Thyroid gland (tissue), 4 donors: ENCODE results near the gene IL4I1. TPM values are rescaled to one million over a fixed set of nuclear protein-coding genes. Genes with fewer than 3 reads are reported as not detected.

Experiments
- DNase-seq, 2 donors: peaks; one replicate each; pipeline ENCODE4 v3.0.0-alpha.2; 2019
- H3K27ac ChIP-seq, 3 donors: fragments of 200-600 bp; sonication (generic); 1 replicate in 2 of 3; 2 replicates in 1 of 3; pipeline ENCODE4 v1.5.1; 2016 to 2019; ENCODE audit warnings: mild to moderate bottlenecking in 1 of 3, moderate library complexity in 1 of 3
- H3K27me3 ChIP-seq: fragments of 200-600 bp; sonication (generic); one replicate; pipeline ENCODE4 v1.5.1; 2019
- H3K36me3 ChIP-seq, 2 donors: fragments of 200-600 bp; sonication (generic); one replicate each; pipeline ENCODE4 v1.5.1; 2016 to 2019
- H3K4me1 ChIP-seq, 2 donors: fragments of 200-600 bp; sonication (generic); one replicate each; pipeline ENCODE4 v1.5.1; 2017 to 2019
- H3K4me3 ChIP-seq, 3 donors: fragments of 200-600 bp; sonication (generic); replicated peaks in 1 of 3; 1 replicate in 2 of 3; 2 replicates in 1 of 3; pipeline ENCODE4 v1.5.1; 2016; ENCODE audit warnings: mild to moderate bottlenecking in 1 of 3
- H3K9me3 ChIP-seq: fragments of 200-600 bp; sonication (generic); one replicate; pipeline ENCODE4 v1.5.1; 2017
- POLR2A ChIP-seq, 2 donors: fragments of 450-650 bp; IDR thresholded peaks; one replicate each; pipeline ENCODE4 v1.6.1; 2017; ENCODE audit warnings: antibody characterized with exemption in 2 of 2, mild to moderate bottlenecking in 2 of 2, moderate library complexity in 1 of 2
- WGBS, 2 donors: methylation state at CpG; one replicate each; pipeline ENCODE4 v1.1.5; 2017; 5-methylcytosine and 5-hydroxymethylcytosine counted together
- intact Hi-C: fragments of 100-400 bp; cut with DNase I; formaldehyde crosslinking; loops from one replicate; pipeline ENCODE4 v1.15.1; 2023
- total RNA-seq, 4 donors: library from RNA; depleted of rRNA; stranded (reverse); fragments of >200 nt; gene quantifications; one replicate each; pipeline ENCODE4 v1.2.3, GENCODE V29; 2016
- TF ChIP-seq, protein P1 (sequence below), 6 experiments: fragments of 200-600 bp in 3 of 6; fragments of 450-650 bp in 3 of 6; sonication (generic) in 3 of 6; IDR thresholded peaks; one replicate each; pipeline ENCODE4 v1.5.1; 2016 to 2019; ENCODE audit warnings: antibody characterized with exemption in 6 of 6, mild to moderate bottlenecking in 2 of 6, inconsistent platforms in 1 of 6, moderate library complexity in 1 of 6

The IL4I1 gene
- total RNA-seq, 4 donors from 2014 or later = 0.83 TPM; not detected in 3

DNA sequence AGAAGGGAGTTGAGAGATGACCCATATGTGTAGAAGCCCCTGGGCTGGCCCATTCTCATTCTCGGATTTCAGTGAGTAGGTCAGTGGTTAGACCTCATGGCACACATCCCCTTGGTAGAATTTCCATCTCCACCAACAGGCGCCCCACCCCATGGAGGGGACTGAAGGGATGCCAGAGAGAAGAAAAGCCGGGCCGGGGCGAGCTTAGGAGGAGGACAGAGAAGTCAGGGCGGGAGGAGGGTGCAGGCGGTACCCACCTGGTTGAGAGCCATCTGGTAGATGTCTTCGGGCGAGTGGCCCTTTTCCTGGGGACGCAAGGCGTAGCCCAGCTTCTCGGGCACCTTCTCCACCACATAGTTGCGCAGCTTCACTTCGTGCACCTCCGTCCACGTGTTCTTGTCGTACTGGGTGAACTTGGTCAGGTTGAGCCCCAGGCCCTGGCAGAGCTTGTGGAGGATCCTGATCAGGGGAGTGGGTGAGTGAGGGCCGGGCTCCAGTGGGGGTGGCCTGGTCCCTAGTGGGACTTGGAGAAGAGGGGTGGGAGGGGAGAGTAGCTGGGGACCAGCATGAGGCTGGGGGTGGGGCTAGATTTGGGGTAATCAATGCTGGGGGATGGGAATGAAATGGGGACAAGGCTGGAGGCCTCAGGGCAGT, 2.5 kb downstream of the IL4I1 start:
- H3K27me3 ChIP-seq = no peaks in the 10 kb centered on the region
- TF ChIP-seq, protein P1, sequence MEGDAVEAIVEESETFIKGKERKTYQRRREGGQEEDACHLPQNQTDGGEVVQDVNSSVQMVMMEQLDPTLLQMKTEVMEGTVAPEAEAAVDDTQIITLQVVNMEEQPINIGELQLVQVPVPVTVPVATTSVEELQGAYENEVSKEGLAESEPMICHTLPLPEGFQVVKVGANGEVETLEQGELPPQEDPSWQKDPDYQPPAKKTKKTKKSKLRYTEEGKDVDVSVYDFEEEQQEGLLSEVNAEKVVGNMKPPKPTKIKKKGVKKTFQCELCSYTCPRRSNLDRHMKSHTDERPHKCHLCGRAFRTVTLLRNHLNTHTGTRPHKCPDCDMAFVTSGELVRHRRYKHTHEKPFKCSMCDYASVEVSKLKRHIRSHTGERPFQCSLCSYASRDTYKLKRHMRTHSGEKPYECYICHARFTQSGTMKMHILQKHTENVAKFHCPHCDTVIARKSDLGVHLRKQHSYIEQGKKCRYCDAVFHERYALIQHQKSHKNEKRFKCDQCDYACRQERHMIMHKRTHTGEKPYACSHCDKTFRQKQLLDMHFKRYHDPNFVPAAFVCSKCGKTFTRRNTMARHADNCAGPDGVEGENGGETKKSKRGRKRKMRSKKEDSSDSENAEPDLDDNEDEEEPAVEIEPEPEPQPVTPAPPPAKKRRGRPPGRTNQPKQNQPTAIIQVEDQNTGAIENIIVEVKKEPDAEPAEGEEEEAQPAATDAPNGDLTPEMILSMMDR (IDR thresholded peaks at IDR 0.05) = no peak
- TF ChIP-seq POLR2A (IDR thresholded peaks at IDR 0.05) = no peak
- H3K4me1 ChIP-seq = peaks cover 5 to 23% of the 10 kb centered on the region in 2 donors
- DNase-seq = no peak
- intact Hi-C loops = no loop called here
- no peaks in the 10 kb centered on the region for H3K36me3 ChIP-seq
- H3K27ac ChIP-seq = no peak overlapping the region
- WGBS, 2 donors = 93 to 94% methylated on average over 18 of the region's 18 CpGs
- no peak overlapping the region for H3K4me3 ChIP-seq
- no peaks in the 10 kb centered on the region for H3K9me3 ChIP-seq

DNA sequence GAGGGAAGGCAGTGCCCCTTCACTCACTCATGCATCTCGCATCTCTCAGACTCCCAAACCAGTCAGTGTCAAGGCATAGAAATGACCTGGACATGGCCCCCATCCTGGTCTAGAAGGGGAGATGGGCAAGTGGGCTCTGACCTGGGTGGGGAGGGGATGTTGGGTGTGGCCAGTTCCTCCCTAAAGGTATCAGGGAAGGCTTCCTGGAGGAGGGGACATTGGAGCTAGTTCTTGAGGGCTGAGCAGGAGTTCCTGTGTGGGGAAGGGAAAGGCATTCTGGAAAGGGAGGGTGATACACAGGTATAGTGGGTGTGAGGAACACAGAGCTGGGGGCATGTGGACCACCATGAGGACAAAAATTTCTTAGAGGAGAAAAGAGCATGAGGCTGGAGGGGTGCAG, 4.0 kb downstream of the IL4I1 start:
- TF ChIP-seq, protein P1 (IDR thresholded peaks at IDR 0.05) = no peak
- TF ChIP-seq POLR2A (IDR thresholded peaks at IDR 0.05) = no peak

DNA sequence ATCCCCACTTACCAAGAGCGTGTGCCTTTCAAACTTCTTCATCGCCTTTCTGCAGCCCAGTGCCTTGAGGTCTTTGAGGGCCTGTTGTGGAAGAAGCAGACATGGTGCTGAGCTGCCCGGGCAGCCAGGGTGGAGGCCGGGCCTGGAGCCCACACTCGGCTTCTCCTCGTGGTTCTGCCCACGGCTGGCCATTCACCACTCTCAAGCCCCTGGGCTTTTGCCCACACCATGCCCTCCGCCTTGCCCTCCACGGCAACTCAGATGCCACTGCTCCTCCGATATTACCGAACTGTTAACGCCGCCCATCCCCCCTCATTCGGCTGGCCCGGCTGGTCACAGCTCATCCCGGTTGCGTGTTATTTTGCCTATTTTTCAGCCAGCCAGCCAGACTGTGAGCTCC, 5.3 kb downstream of the IL4I1 start:
- H3K4me3 ChIP-seq = no peak overlapping the region
- H3K36me3 ChIP-seq = peaks cover 0 to 1% of the 10 kb centered on the region in 2 donors
- no peaks in the 10 kb centered on the region for H3K27me3 ChIP-seq
- 83 to 85% methylated on average over 17 of the region's 17 CpGs for WGBS, 2 donors
- DNase-seq = no peak
- no peak overlapping the region for H3K27ac ChIP-seq
- no peaks in the 10 kb centered on the region for H3K9me3 ChIP-seq
- H3K4me1 ChIP-seq = peaks cover 5 to 12% of the 10 kb centered on the region in 2 donors
- intact Hi-C loops = no loop called here
- TF ChIP-seq, protein P1 (IDR thresholded peaks at IDR 0.05) = no peak
- TF ChIP-seq POLR2A (IDR thresholded peaks at IDR 0.05) = no peak

More for the DNA sequence above, 4.0 kb downstream of the IL4I1 start:
- no peak for DNase-seq
- Histone ChIP-seq H3K27me3 (no peaks in the 10 kb centered on the region), H3K27ac (no peak overlapping the region), H3K4me1 (peaks cover 5 to 23% of the 10 kb centered on the region in 2 donors), H3K36me3 (no peaks in the 10 kb centered on the region), H3K9me3 (no peaks in the 10 kb centered on the region), H3K4me3 (no peak overlapping the region)
- 78 to 86% methylated on average over 1 of the region's 1 CpG for WGBS, 2 donors
- intact Hi-C loops = no loop called here

DNA sequence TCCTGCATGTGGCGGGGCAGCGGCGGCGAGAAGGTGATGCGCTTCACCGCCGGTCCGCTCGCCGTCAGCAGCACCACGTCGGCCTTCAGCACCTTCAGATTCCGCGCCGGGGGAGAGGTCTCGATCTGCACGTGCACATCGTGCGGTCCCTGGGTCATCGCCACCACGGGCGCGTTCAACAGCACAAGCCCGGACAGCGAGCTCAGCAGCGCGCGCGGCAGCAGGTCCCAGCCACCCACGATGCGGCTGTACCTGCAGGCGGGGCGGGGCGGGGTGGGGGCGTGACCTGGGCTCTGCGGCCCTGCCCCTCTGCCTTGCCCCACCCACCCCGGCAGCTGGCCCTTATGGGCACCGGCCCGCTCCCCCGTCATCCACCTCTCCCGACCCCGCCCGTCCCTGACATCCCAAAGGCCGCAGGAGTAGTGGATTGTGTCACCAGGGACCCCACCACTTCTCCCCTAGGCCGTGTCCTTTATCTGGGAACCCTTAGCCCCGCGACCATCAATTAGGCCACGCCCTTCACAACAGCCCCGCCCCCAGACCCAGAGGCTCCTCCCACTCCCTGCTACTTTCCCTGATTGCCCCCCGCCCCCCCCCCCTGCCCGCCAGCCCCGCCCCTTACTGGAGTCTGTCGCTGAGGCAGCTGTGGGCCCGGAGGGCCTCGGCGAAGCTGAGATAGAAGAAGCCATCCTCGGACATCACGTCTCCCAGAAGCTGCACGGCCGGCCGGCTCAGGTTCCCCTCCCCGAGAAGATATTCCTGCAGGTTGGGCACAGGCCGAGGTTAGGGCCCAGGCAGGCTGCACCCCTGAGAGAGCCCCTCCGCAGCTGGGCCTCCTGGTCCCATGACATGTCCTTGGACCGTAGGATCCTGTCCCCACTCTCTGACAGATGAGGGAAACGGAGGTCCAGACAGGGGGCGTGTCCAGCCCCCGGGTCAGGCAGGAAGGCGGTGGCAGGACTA, 6.1 kb downstream of the IL4I1 start:
- TF ChIP-seq POLR2A (IDR thresholded peaks at IDR 0.05) = no peak
- TF ChIP-seq, protein P1 (IDR thresholded peaks at IDR 0.05) = no peak
- H3K36me3 ChIP-seq = peaks cover 0 to 6% of the 10 kb centered on the region in 2 donors
- peaks cover 5 to 12% of the 10 kb centered on the region in 2 donors for H3K4me1 ChIP-seq
- 22 to 34% methylated on average over 12 to 31 of the region's 69 CpGs for WGBS, 2 donors
- H3K4me3 ChIP-seq = peak overlapping the region in 1 of 3 donors; percentile 11
- no peaks in the 10 kb centered on the region for H3K9me3 ChIP-seq
- no peak overlapping the region for H3K27ac ChIP-seq
- intact Hi-C loops = no loop called here
- DNase-seq = peak; percentile 33 to 50
- H3K27me3 ChIP-seq = no peaks in the 10 kb centered on the region
